ENCODE data around the gene GHR.

The GHR gene

DNA sequence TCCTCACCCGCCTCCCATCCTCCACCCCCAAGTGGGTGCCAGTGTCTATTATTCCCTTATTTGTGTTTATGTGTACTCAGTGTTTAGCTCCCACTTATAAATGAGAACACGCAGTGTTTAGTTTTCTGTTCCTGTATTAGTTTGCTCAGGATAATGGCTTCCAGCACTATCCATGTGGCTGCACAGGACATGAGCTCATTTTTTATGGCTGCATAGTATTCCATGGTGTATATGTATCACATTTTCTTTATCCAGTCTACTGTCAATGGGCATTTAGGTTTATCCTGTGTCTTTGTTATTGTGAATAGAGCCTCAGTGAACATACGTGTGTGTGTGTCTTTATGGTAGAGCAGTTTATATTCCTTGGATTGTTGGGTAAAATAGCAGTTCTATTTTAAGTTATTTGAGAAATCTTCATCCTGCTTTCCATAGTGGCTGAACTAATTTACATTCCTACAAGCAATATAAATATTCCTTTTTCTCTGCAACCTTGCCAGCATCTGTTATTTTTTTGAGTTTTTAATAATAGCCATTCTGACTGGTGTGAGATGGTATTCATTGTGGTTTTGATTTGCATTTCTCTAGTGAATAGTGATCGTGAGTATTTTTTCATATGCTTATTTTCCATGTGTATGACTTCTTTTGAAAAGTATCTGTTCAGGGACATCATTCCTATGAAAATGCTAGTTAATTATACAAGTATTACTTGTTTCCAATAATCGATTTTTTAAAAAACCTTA lies 169.3 kb downstream of the GHR start:
- Histone ChIP-seq H3K27me3 (ENCODE audit: control insufficient read depth in 1 of 2, insufficient read depth in 2 of 2, low read length in 2 of 2) (no peaks in the 10 kb centered on the region), H3K4me1 (ENCODE audit: insufficient read depth, low read length) (peaks cover 23% of the 10 kb centered on the region), H3K9me3 (ENCODE audit: low read length) (no peaks in the 10 kb centered on the region), H3K4me3 (ENCODE audit: low read depth in 1 of 2, low read length in 2 of 2) (no peak overlapping the region), H3K36me3 (ENCODE audit: insufficient read depth, low read length) (no peaks in the 10 kb centered on the region), H3K27ac (ENCODE audit: low read depth, low read length) (no peak overlapping the region), H3K9ac (ENCODE audit: low read length) (no peak overlapping the region)

GRCh38 chr5:42593591-42593990 lies 170.4 kb downstream of the GHR start:
- Histone ChIP-seq H3K36me3 (ENCODE audit: insufficient read depth, low read length) (no peaks in the 10 kb centered on the region), H3K4me1 (ENCODE audit: insufficient read depth, low read length) (peaks cover 27% of the 10 kb centered on the region), H3K27ac (ENCODE audit: low read depth, low read length) (no peak overlapping the region), H3K9ac (ENCODE audit: low read length) (no peak overlapping the region), H3K27me3 (ENCODE audit: control insufficient read depth in 1 of 2, insufficient read depth in 2 of 2, low read length in 2 of 2) (no peaks in the 10 kb centered on the region), H3K9me3 (ENCODE audit: low read length) (no peaks in the 10 kb centered on the region), H3K4me3 (ENCODE audit: low read depth in 1 of 2, low read length in 2 of 2) (no peak overlapping the region)

DNA sequence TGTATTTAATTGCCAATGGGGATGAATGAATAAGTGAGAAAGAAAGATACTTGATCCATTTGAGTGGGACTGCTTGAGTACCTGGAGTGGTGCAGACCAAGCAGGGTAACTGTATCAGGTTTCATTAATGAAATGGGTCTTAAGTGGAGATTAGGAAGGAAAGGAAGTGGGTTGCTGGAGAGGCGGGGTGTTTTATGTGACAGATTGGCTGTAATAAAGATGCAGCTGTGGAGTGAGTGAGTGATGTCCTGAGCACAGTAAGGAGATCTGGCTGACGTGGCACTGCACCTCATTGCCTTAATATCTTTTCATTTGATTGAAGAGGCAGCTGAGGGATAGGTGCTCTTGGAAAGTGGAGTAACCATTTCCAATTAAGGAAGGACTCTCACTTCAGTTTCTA lies 172.4 kb downstream of the GHR start:
- H3K4me3 ChIP-seq (ENCODE audit: low read depth in 1 of 2, low read length in 2 of 2): no peak overlapping the region
- H3K36me3 ChIP-seq (ENCODE audit: insufficient read depth, low read length): no peaks in the 10 kb centered on the region
- H3K9me3 ChIP-seq (ENCODE audit: low read length): no peaks in the 10 kb centered on the region
- no peak overlapping the region for H3K27ac ChIP-seq (ENCODE audit: low read depth, low read length)
- no peaks in the 10 kb centered on the region for H3K27me3 ChIP-seq (ENCODE audit: control insufficient read depth in 1 of 2, insufficient read depth in 2 of 2, low read length in 2 of 2)
- H3K4me1 ChIP-seq (ENCODE audit: insufficient read depth, low read length): peaks cover 20% of the 10 kb centered on the region
- no peak overlapping the region for H3K9ac ChIP-seq (ENCODE audit: low read length)

DNA sequence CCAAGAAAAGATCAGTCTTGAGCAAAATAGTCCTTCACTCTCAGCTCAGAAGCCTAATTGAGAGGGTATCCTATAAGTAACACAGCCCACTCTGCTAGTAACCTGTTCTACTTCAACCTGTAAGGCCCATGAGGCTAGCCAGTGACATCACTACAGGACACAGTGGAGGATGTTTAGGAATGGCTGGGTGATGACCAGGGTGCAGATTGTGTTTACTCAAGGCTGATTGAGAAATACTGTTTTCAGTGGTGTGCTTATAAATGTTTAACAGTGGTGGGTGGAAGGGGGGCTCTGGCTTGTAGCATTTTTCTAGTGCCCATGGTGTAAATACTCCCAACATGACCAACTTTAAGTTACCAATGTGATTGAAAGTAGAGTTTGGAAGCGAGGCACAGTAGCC lies 173.6 kb downstream of the GHR start:
- H3K27ac ChIP-seq (ENCODE audit: low read depth, low read length): no peak overlapping the region
- H3K27me3 ChIP-seq (ENCODE audit: control insufficient read depth in 1 of 2, insufficient read depth in 2 of 2, low read length in 2 of 2): no peaks in the 10 kb centered on the region
- no peaks in the 10 kb centered on the region for H3K9me3 ChIP-seq (ENCODE audit: low read length)
- no peak overlapping the region for H3K9ac ChIP-seq (ENCODE audit: low read length)
- H3K36me3 ChIP-seq (ENCODE audit: insufficient read depth, low read length): no peaks in the 10 kb centered on the region
- peaks cover 9% of the 10 kb centered on the region for H3K4me1 ChIP-seq (ENCODE audit: insufficient read depth, low read length)
- no peak overlapping the region for H3K4me3 ChIP-seq (ENCODE audit: low read depth in 1 of 2, low read length in 2 of 2)

DNA sequence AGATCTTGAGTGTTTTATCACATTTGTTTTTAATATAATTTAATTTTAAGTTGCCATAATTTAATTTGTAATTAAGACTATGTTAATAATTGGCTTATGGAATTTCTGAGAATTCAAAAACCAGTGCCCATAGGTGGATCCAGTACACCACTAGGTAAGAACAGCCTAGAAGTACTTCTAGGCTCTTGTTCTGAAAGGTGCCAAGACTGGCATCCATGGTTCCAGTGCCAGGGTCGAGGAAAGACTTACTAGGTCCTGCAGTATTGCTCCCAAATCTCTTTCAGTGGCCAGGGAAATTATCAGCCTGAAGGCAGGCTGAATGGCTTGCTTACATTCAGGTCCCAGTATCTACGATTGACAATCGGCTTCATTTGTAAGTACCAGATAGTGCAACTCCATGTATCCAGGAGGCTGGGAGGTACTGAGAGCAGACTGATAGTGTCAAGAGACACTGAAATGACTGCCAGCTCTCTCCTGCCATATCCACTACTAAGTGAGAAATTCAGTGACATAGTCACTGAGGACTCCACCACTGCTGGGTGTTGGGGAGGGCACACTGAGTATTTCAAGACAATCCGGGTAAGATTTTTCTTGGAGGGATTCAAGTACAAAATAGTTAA lies 174.2 kb downstream of the GHR start:
- H3K27ac ChIP-seq (ENCODE audit: low read depth, low read length): no peak overlapping the region
- no peaks in the 10 kb centered on the region for H3K27me3 ChIP-seq (ENCODE audit: control insufficient read depth in 1 of 2, insufficient read depth in 2 of 2, low read length in 2 of 2)
- H3K4me3 ChIP-seq (ENCODE audit: low read depth in 1 of 2, low read length in 2 of 2): no peak overlapping the region
- H3K36me3 ChIP-seq (ENCODE audit: insufficient read depth, low read length): no peaks in the 10 kb centered on the region
- H3K9ac ChIP-seq (ENCODE audit: low read length): no peak overlapping the region
- H3K9me3 ChIP-seq (ENCODE audit: low read length): no peaks in the 10 kb centered on the region
- peaks cover 9% of the 10 kb centered on the region for H3K4me1 ChIP-seq (ENCODE audit: insufficient read depth, low read length)

GRCh38 chr5:42598311-42598710 lies 175.1 kb downstream of the GHR start:
- H3K27ac ChIP-seq (ENCODE audit: low read depth, low read length): no peak overlapping the region
- no peaks in the 10 kb centered on the region for H3K27me3 ChIP-seq (ENCODE audit: control insufficient read depth in 1 of 2, insufficient read depth in 2 of 2, low read length in 2 of 2)
- no peak overlapping the region for H3K9ac ChIP-seq (ENCODE audit: low read length)
- no peaks in the 10 kb centered on the region for H3K36me3 ChIP-seq (ENCODE audit: insufficient read depth, low read length)
- H3K9me3 ChIP-seq (ENCODE audit: low read length): no peaks in the 10 kb centered on the region
- H3K4me1 ChIP-seq (ENCODE audit: insufficient read depth, low read length): peaks cover 9% of the 10 kb centered on the region
- no peak overlapping the region for H3K4me3 ChIP-seq (ENCODE audit: low read depth in 1 of 2, low read length in 2 of 2)

GRCh38 chr5:42599106-42599505 lies 175.9 kb downstream of the GHR start:
- Histone ChIP-seq H3K4me1 (ENCODE audit: insufficient read depth, low read length) (peaks cover 11% of the 10 kb centered on the region), H3K27me3 (ENCODE audit: control insufficient read depth in 1 of 2, insufficient read depth in 2 of 2, low read length in 2 of 2) (no peaks in the 10 kb centered on the region), H3K9me3 (ENCODE audit: low read length) (no peaks in the 10 kb centered on the region), H3K36me3 (ENCODE audit: insufficient read depth, low read length) (no peaks in the 10 kb centered on the region), H3K9ac (ENCODE audit: low read length) (no peak overlapping the region), H3K4me3 (ENCODE audit: low read depth in 1 of 2, low read length in 2 of 2) (no peak overlapping the region), H3K27ac (ENCODE audit: low read depth, low read length) (no peak overlapping the region)

GRCh38 chr5:42600441-42600840 lies 177.2 kb downstream of the GHR start:
- Histone ChIP-seq H3K27ac (ENCODE audit: low read depth, low read length) (no peak overlapping the region), H3K27me3 (ENCODE audit: control insufficient read depth in 1 of 2, insufficient read depth in 2 of 2, low read length in 2 of 2) (no peaks in the 10 kb centered on the region), H3K4me3 (ENCODE audit: low read depth in 1 of 2, low read length in 2 of 2) (no peak overlapping the region), H3K4me1 (ENCODE audit: insufficient read depth, low read length) (peaks cover 15% of the 10 kb centered on the region), H3K9me3 (ENCODE audit: low read length) (no peaks in the 10 kb centered on the region), H3K9ac (ENCODE audit: low read length) (no peak overlapping the region), H3K36me3 (ENCODE audit: insufficient read depth, low read length) (no peaks in the 10 kb centered on the region)

DNA sequence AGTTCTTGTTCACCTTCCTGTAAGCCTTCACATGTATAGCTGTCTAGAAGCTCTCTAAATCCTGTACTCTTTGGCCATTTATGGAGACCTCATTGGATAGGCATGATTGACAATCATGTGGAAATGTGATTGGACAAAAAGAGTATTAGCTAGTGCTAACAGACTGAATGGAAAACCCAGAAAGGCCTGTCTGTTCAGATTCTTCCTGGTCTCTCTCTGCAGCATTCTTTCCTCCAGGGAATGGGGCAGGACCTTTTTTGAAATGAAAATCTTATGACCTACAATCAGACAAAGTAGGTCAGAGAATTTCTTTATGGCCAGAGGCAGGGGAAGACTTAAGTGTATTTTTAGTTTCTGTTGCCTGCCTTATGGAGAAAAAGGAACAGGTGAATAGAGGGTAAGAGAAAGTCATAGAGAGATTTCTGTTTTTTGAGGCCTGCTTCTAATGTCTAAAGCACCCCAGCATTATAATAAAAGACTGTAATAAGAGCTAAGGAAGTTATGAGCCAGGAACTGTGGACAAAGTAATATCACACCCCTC lies 181.0 kb downstream of the GHR start:
- Histone ChIP-seq H3K9ac (ENCODE audit: low read length) (no peak overlapping the region), H3K4me1 (ENCODE audit: insufficient read depth, low read length) (peaks cover 6% of the 10 kb centered on the region), H3K27me3 (ENCODE audit: control insufficient read depth in 1 of 2, insufficient read depth in 2 of 2, low read length in 2 of 2) (no peaks in the 10 kb centered on the region), H3K27ac (ENCODE audit: low read depth, low read length) (no peak overlapping the region), H3K9me3 (ENCODE audit: low read length) (no peaks in the 10 kb centered on the region), H3K36me3 (ENCODE audit: insufficient read depth, low read length) (no peaks in the 10 kb centered on the region), H3K4me3 (ENCODE audit: low read depth in 1 of 2, low read length in 2 of 2) (no peak overlapping the region)

DNA sequence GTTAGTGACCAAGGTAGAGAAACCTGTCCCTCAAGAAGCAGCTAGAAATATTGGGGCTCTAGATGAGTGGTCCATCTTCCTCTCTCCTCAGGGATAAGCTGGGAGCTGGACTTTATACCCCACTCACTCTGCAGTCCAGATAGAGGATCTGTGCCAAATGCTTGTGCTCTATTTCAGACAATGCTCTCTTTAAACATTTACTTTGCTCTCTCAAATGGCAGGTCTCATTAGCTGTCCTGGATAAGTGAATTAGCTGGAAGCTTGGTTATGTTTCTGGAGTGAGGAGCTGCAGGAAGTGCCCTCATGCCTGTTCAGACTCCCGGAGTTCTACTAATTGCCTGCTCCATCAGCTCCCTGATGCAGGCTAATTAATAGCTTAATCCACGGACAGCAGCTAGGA lies 182.3 kb downstream of the GHR start:
- Histone ChIP-seq H3K27me3 (ENCODE audit: control insufficient read depth in 1 of 2, insufficient read depth in 2 of 2, low read length in 2 of 2) (no peaks in the 10 kb centered on the region), H3K4me3 (ENCODE audit: low read depth in 1 of 2, low read length in 2 of 2) (no peak overlapping the region), H3K36me3 (ENCODE audit: insufficient read depth, low read length) (no peaks in the 10 kb centered on the region), H3K9me3 (ENCODE audit: low read length) (no peaks in the 10 kb centered on the region), H3K9ac (ENCODE audit: low read length) (no peak overlapping the region), H3K27ac (ENCODE audit: low read depth, low read length) (no peak overlapping the region), H3K4me1 (ENCODE audit: insufficient read depth, low read length) (peaks cover 6% of the 10 kb centered on the region)

DNA sequence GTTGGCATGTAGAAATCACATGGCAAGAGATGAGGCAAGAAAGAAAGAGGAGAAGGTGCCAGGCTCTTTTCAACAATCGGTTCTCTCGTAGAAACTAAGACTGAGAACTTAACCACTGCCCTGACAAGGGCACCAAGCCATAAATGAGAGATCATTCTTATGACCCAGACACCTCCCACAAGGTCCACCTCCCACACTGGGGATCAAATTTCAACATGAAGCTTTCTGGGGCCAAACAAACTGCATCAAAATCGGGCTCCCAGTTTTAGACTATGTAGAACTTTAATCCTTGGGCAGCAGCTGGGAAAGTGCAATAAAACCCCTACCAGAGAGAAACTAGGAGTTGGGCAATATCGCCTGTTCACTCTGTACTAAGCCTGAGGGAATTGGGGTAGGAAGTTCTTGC lies 183.2 kb downstream of the GHR start:
- peaks cover 6% of the 10 kb centered on the region for H3K4me1 ChIP-seq (ENCODE audit: insufficient read depth, low read length)
- H3K9ac ChIP-seq (ENCODE audit: low read length): no peak overlapping the region
- H3K36me3 ChIP-seq (ENCODE audit: insufficient read depth, low read length): no peaks in the 10 kb centered on the region
- H3K4me3 ChIP-seq (ENCODE audit: low read depth in 1 of 2, low read length in 2 of 2): no peak overlapping the region
- H3K9me3 ChIP-seq (ENCODE audit: low read length): no peaks in the 10 kb centered on the region
- no peaks in the 10 kb centered on the region for H3K27me3 ChIP-seq (ENCODE audit: control insufficient read depth in 1 of 2, insufficient read depth in 2 of 2, low read length in 2 of 2)
- H3K27ac ChIP-seq (ENCODE audit: low read depth, low read length): no peak overlapping the region

DNA sequence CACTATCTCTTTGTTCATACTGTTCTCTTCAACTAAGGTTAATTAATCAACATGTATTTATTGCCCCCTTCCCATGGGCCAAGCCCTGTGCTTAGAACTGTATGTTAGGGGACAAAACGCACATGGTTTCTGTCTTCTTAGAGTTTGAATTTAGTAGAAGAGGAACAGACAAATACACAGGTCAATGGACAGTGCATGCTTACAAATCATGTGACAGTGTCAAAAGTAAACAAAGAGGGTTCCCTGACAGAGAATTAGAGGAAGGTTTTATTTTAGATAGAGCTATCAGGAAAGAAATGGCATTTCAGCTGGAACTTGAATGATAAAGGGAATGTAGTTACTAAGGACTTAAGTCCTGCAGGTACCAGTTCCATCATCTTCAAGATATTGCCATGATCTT lies 188.2 kb downstream of the GHR start:
- H3K36me3 ChIP-seq (ENCODE audit: insufficient read depth, low read length): no peaks in the 10 kb centered on the region
- H3K27ac ChIP-seq (ENCODE audit: low read depth, low read length): no peak overlapping the region
- no peaks in the 10 kb centered on the region for H3K9me3 ChIP-seq (ENCODE audit: low read length)
- H3K27me3 ChIP-seq (ENCODE audit: control insufficient read depth in 1 of 2, insufficient read depth in 2 of 2, low read length in 2 of 2): no peaks in the 10 kb centered on the region
- H3K9ac ChIP-seq (ENCODE audit: low read length): no peak overlapping the region
- H3K4me3 ChIP-seq (ENCODE audit: low read depth in 1 of 2, low read length in 2 of 2): no peak overlapping the region
- H3K4me1 ChIP-seq (ENCODE audit: insufficient read depth, low read length): peaks cover 19% of the 10 kb centered on the region
